ENCODE results near the gene MMP17.
"Not testable (repeated sequence)": the region's sequence is repeated elsewhere in the genome, so short reads cannot be mapped to it uniquely, and the experiment has no call there.

The MMP17 gene

GRCh38 chr12:131865180-131865875, 37.1 kb downstream of the MMP17 start:
- DNase-seq (ENCODE audit: low read depth): peak; percentile 8

GRCh38 chr12:131867471-131867870, 39.3 kb downstream of the MMP17 start:
- DNase-seq (ENCODE audit: low read depth): no peak

- no peak for DNase-seq (ENCODE audit: low read depth)
Measured at GRCh38 chr12:131867891-131868675, 39.9 kb downstream of the MMP17 start.

GRCh38 chr12:131869871-131870418, 41.8 kb downstream of the MMP17 start:
- DNase-seq (ENCODE audit: low read depth): peak; percentile 47

- no peak for DNase-seq (ENCODE audit: low read depth)
Measured at GRCh38 chr12:131871677-131872076, 43.5 kb downstream of the MMP17 start.

GRCh38 chr12:131872154-131873051, 44.2 kb downstream of the MMP17 start:
- peak; percentile 14 for DNase-seq (ENCODE audit: low read depth)

GRCh38 chr12:131873293-131873692, 45.1 kb downstream of the MMP17 start:
- DNase-seq (ENCODE audit: low read depth): no peak

GRCh38 chr12:131874972-131875371, 46.8 kb downstream of the MMP17 start:
- DNase-seq (ENCODE audit: low read depth): not testable (repeated sequence)

GRCh38 chr12:131877216-131877615, 49.0 kb downstream of the MMP17 start:
- DNase-seq (ENCODE audit: low read depth): not testable (repeated sequence)

- not testable (repeated sequence) for DNase-seq (ENCODE audit: low read depth)
Measured at GRCh38 chr12:131878436-131878835, 50.2 kb downstream of the MMP17 start.

GRCh38 chr12:131882804-131883520, 54.8 kb downstream of the MMP17 start:
- no peak for DNase-seq (ENCODE audit: low read depth)

GRCh38 chr12:131883521-131883900, 55.3 kb downstream of the MMP17 start:
- no peak for DNase-seq (ENCODE audit: low read depth)

- DNase-seq (ENCODE audit: low read depth): not testable (repeated sequence)
Measured at GRCh38 chr12:131885076-131885475, 56.9 kb downstream of the MMP17 start.

GRCh38 chr12:131885543-131886057, 57.4 kb downstream of the MMP17 start:
- no peak for DNase-seq (ENCODE audit: low read depth)

- not testable (repeated sequence) for DNase-seq (ENCODE audit: low read depth)
Measured at GRCh38 chr12:131891722-131892121, 63.5 kb downstream of the MMP17 start.

GRCh38 chr12:131892711-131893604, 64.8 kb downstream of the MMP17 start:
- no peak for DNase-seq (ENCODE audit: low read depth)

GRCh38 chr12:131893605-131894312, 65.6 kb downstream of the MMP17 start:
- DNase-seq (ENCODE audit: low read depth): peak; percentile 8

GRCh38 chr12:131894313-131894860, 66.2 kb downstream of the MMP17 start, which contains the start of gene ULK1:
Gene ULK1 (plus strand): TSS chr12:131894622. CDS start chr12:131895002, 380 bp downstream.
- peak; percentile 81 for DNase-seq (ENCODE audit: low read depth)

Measured in amniotic epithelial cell (primary cell).